Fibroblast of skin of scalp (primary cell): ENCODE data around the gene LRRC4B.
"Not testable (repeated sequence)": the region's sequence is repeated elsewhere in the genome, so short reads cannot be mapped to it uniquely, and the experiment has no call there.

Experiments used
- DNase-seq: peaks from one replicate; pipeline ENCODE4 v3.0.0-alpha.2; 2013

Gene LRRC4B

GRCh38 chr19:50485284-50485955 lies 82.8 kb downstream of the LRRC4B start:
- no peak for DNase-seq

GRCh38 chr19:50482916-50483315 lies 85.3 kb downstream of the LRRC4B start:
- DNase-seq, result no peak

GRCh38 chr19:50482271-50482855 lies 85.9 kb downstream of the LRRC4B start:
- DNase-seq, result no peak

GRCh38 chr19:50481351-50482149 lies 86.7 kb downstream of the LRRC4B start:
- DNase-seq, result no peak

- DNase-seq, result no peak
Observed at GRCh38 chr19:50480281-50481111, 87.7 kb downstream of the LRRC4B start.

GRCh38 chr19:50479761-50480251 lies 88.4 kb downstream of the LRRC4B start:
- no peak for DNase-seq

GRCh38 chr19:50478901-50479715 lies 89.1 kb downstream of the LRRC4B start:
- peak; percentile 43 for DNase-seq

GRCh38 chr19:50477751-50478515 lies 90.3 kb downstream of the LRRC4B start:
- DNase-seq, result no peak

- no peak for DNase-seq
Observed at GRCh38 chr19:50476907-50477238, 91.4 kb downstream of the LRRC4B start.

GRCh38 chr19:50476224-50476906 lies 91.9 kb downstream of the LRRC4B start, which contains the start of the genes EMC10 and GARIN5A:
TSS of gene EMC10 (plus strand) at chr19:50476507. CDS start at chr19:50476545, 38 bp downstream.
TSS of gene GARIN5A (minus strand) at chr19:50476848. CDS start at chr19:50476388, 460 bp downstream.
- peak; percentile 94 for DNase-seq

- no peak for DNase-seq
Observed at GRCh38 chr19:50475736-50476223, 92.5 kb downstream of the LRRC4B start.

- DNase-seq, result no peak
Observed at GRCh38 chr19:50475101-50475568, 93.1 kb downstream of the LRRC4B start.

- DNase-seq, result not testable (repeated sequence)
Observed at GRCh38 chr19:50473336-50473735, 94.9 kb downstream of the LRRC4B start.

- DNase-seq, result no peak
Observed at GRCh38 chr19:50468818-50469217, 99.4 kb downstream of the LRRC4B start.

- no peak for DNase-seq
Observed at GRCh38 chr19:50467566-50467965, 100.7 kb downstream of the LRRC4B start.
